Hepatocyte (in vitro differentiated cells): Measurements from ENCODE around the gene ZMIZ1. TPM values are rescaled to one million over a fixed set of nuclear protein-coding genes. Genes with fewer than 3 reads are reported as not detected.
A peak's percentile ranks its signal among the peaks of the same experiment; 100 is the strongest.

Experiments used
- DNase-seq: peaks from one replicate; pipeline ENCODE4 v3.0.0-alpha.2; 2016; ENCODE audit warnings: low spot score
- H2AFZ ChIP-seq: fragments of 200-600 bp; sonication (generic); 2 replicates; pipeline ENCODE4 v1.6.0; 2016; ENCODE audit warnings: antibody characterized with exemption, mild to moderate bottlenecking
- H3K27ac ChIP-seq: fragments of 200-600 bp; sonication (generic); 2 replicates; pipeline ENCODE4 v1.5.1; 2016; ENCODE audit warnings: mild to moderate bottlenecking
- H3K27me3 ChIP-seq: fragments of 200-600 bp; sonication (generic); 2 replicates; pipeline ENCODE4 v1.6.1; 2016
- H3K36me3 ChIP-seq: fragments of 200-600 bp; sonication (generic); replicated peaks from 2 replicates; pipeline ENCODE4 v1.5.1; 2016; ENCODE audit warnings: low read depth; ENCODE audit not compliant: insufficient read depth
- H3K4me1 ChIP-seq: fragments of 200-600 bp; sonication (generic); 2 replicates; pipeline ENCODE4 v1.5.1; 2016; ENCODE audit warnings: mild to moderate bottlenecking, moderate library complexity; ENCODE audit not compliant: insufficient read depth
- H3K4me2 ChIP-seq: fragments of 200-600 bp; sonication (generic); 2 replicates; pipeline ENCODE4 v1.6.0; 2016
- H3K4me3 ChIP-seq: fragments of 200-600 bp; sonication (generic); 2 replicates; pipeline ENCODE4 v1.5.1; 2016; ENCODE audit warnings: mild to moderate bottlenecking
- H3K79me2 ChIP-seq: fragments of 200-600 bp; sonication (generic); 2 replicates; pipeline ENCODE4 v1.6.0; 2017; ENCODE audit warnings: mild to moderate bottlenecking
- H3K9me2 ChIP-seq: fragments of 200-600 bp; sonication (generic); replicated peaks from 2 replicates; pipeline ENCODE4 v1.6.0; 2017; ENCODE audit warnings: mild to moderate bottlenecking; ENCODE audit not compliant: insufficient read depth
- H3K9me3 ChIP-seq: fragments of 200-600 bp; sonication (generic); 2 replicates; pipeline ENCODE4 v1.5.1; 2016; ENCODE audit warnings: low read depth, mild to moderate bottlenecking
- H4K20me1 ChIP-seq: fragments of 200-600 bp; sonication (generic); 2 replicates; pipeline ENCODE4 v1.6.0; 2016; ENCODE audit warnings: mild to moderate bottlenecking; ENCODE audit not compliant: insufficient read depth, poor library complexity, severe bottlenecking
- CTCF ChIP-seq: fragments of 200-600 bp; sonication (generic); IDR thresholded peaks from 2 replicates; pipeline ENCODE4 v1.5.1; 2016; ENCODE audit warnings: antibody characterized with exemption, mild to moderate bottlenecking; ENCODE audit not compliant: poor library complexity
- EZH2 ChIP-seq: fragments of 200-600 bp; sonication (generic); IDR thresholded peaks from 2 replicates; pipeline ENCODE4 v1.6.1; 2016; ENCODE audit warnings: antibody characterized with exemption, mild to moderate bottlenecking, borderline replicate concordance
- EZH2phosphoT487 ChIP-seq: fragments of 200-600 bp; sonication (generic); IDR thresholded peaks from one replicate; pipeline ENCODE4 v1.6.1; 2018; ENCODE audit warnings: antibody characterized with exemption, mild to moderate bottlenecking, low read depth, moderate library complexity; ENCODE audit not compliant: unreplicated experiment, severe bottlenecking
- WGBS: methylation state at CpG from one replicate; pipeline ENCODE4 v1.1.6; 2016; ENCODE audit warnings: low lambda C conversion rate; ENCODE audit errors: missing lambda C conversion rate; 5-methylcytosine and 5-hydroxymethylcytosine counted together
- polyA plus RNA-seq: library from polyadenylated mRNA; unstranded; fragments of >200 nt; fragmentation: Nextera tagmentation; extraction: Ambion mirVana; gene quantifications from 2 replicates; pipeline ENCODE4 v1.2.1, GENCODE V29; 2016
- total RNA-seq: library from RNA; depleted of rRNA; stranded (reverse); fragments of >200 nt; gene quantifications from 2 replicates; pipeline ENCODE4 v1.2.3, GENCODE V29; 2014

Gene ZMIZ1
- total and polyA plus RNA-seq, 2 experiments from 2014 or later, result 30.9 to 32.4 TPM

DNA sequence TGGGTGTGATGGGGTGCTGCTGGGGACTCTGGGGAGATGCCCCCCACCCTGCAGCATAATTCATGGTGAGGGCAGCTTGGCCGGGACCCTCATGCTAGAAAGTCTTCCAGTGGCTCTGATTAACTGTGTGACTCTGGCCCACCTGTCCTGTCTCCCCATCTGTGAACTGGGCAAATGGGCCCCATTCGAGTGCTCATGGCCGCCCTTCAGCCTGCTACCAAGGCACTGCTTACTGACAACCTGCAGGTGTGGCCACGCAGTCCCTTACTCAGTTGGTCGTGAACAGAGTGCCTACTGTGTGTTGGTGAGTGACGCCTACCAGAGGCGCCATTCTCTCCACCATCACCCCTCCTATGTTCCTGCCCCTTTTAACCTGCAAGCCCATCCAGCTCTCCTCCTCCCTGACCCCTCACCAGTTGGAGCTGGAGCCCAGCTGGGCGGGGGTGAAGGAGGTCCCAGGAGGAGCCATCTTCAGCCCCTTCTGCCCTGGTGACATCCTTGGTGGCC lies 109.4 kb downstream of the ZMIZ1 start:
- Histone ChIP-seq H3K27ac (peak overlapping the region; percentile 76), H3K4me3 (no peak overlapping the region), H3K79me2 (peaks cover 52% of the 10 kb centered on the region), H4K20me1 (peaks cover 64% of the 10 kb centered on the region), H3K27me3 (no peaks in the 10 kb centered on the region), H2AFZ (no peak overlapping the region), H3K9me3 (no peaks in the 10 kb centered on the region), H3K36me3 (no peaks in the 10 kb centered on the region), H3K9me2 (no peaks in the 10 kb centered on the region), H3K4me2 (no peak overlapping the region), H3K4me1 (peaks cover 55% of the 10 kb centered on the region)
- no peak for TF ChIP-seq EZH2phosphoT487
- DNase-seq, result no peak
- whole genome bisulfite sequencing, result 87% methylated on average over 8 of the region's 8 CpGs

- Histone ChIP-seq H3K4me3 (no peak overlapping the region), H3K4me1 (peaks cover 61% of the 10 kb centered on the region), H3K27me3 (no peaks in the 10 kb centered on the region), H2AFZ (no peak overlapping the region), H3K36me3 (no peaks in the 10 kb centered on the region), H3K27ac (peak overlapping the region; percentile 76), H4K20me1 (peaks cover 66% of the 10 kb centered on the region), H3K4me2 (no peak overlapping the region), H3K79me2 (peaks cover 51% of the 10 kb centered on the region), H3K9me2 (no peaks in the 10 kb centered on the region), H3K9me3 (no peaks in the 10 kb centered on the region)
- 42% methylated on average over 9 of the region's 9 CpGs for WGBS
- peak; percentile 71 for DNase-seq
- TF ChIP-seq EZH2phosphoT487 (no peak), EZH2 (no peak), CTCF (no peak)
Measured at GRCh38 chr10:79178614-79179163, 109.9 kb downstream of the ZMIZ1 start.

GRCh38 chr10:79179164-79179956 lies 110.6 kb downstream of the ZMIZ1 start:
- Histone ChIP-seq H3K9me2 (no peaks in the 10 kb centered on the region), H3K4me3 (no peak overlapping the region), H3K4me1 (peaks cover 67% of the 10 kb centered on the region), H3K79me2 (peaks cover 47% of the 10 kb centered on the region), H3K9me3 (no peaks in the 10 kb centered on the region), H3K27ac (peak overlapping the region; percentile 76), H3K4me2 (no peak overlapping the region), H4K20me1 (peaks cover 72% of the 10 kb centered on the region), H2AFZ (no peak overlapping the region), H3K27me3 (no peaks in the 10 kb centered on the region), H3K36me3 (no peaks in the 10 kb centered on the region)
- peak; percentile 61 for DNase-seq
- WGBS, result 49% methylated on average over 7 of the region's 7 CpGs
- no peak for TF ChIP-seq CTCF
- TF ChIP-seq EZH2, result no peak
- no peak for TF ChIP-seq EZH2phosphoT487

DNA sequence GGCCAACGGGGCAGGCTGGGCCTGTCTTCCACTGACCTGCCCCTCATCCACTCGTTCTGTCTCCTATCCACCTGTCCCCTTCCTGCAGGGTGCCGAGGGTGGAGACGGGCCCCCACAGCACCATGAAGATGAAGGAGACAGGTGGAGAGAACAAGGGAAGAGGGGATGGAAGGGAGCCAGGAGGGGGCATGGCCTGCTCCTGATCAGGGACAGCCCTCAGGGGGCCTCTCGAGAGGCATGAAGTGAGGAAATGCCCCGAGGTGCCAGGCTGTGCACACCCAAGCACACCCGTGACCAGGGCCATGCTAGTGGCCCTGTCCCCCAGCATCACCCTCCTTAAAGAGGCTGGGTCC lies 111.2 kb downstream of the ZMIZ1 start:
- peaks cover 49% of the 10 kb centered on the region for H3K79me2 ChIP-seq
- WGBS, result 78% methylated on average over 7 of the region's 7 CpGs

More for the DNA sequence above, 111.2 kb downstream of the ZMIZ1 start:
- no peaks in the 10 kb centered on the region for H3K9me2 ChIP-seq
- no peaks in the 10 kb centered on the region for H3K27me3 ChIP-seq
- H3K4me2 ChIP-seq, result no peak overlapping the region
- DNase-seq, result no peak
- no peak overlapping the region for H3K4me3 ChIP-seq
- H3K9me3 ChIP-seq, result no peaks in the 10 kb centered on the region
- H3K27ac ChIP-seq, result no peak overlapping the region
- TF ChIP-seq EZH2phosphoT487 (no peak), EZH2 (no peak), CTCF (no peak)
- peaks cover 73% of the 10 kb centered on the region for H3K4me1 ChIP-seq
- no peak overlapping the region for H2AFZ ChIP-seq
- H4K20me1 ChIP-seq, result peaks cover 78% of the 10 kb centered on the region
- H3K36me3 ChIP-seq, result no peaks in the 10 kb centered on the region
